Fibroblast of upper back skin (primary cell): Measurements from ENCODE around the gene MLLT6.
"Not testable (repeated sequence)": the region's sequence is repeated elsewhere in the genome, so short reads cannot be mapped to it uniquely, and the experiment has no call there.

Experiments
- DNase-seq: peaks from one replicate; pipeline ENCODE4 v3.0.0-alpha.2; 2013

The MLLT6 gene

GRCh38 chr17:38709104-38709820 lies 4.2 kb downstream of the MLLT6 start:
- no peak for DNase-seq

- DNase-seq = no peak
These were observed 5.0 kb downstream of the MLLT6 start for GRCh38 chr17:38709864-38710603.

GRCh38 chr17:38710604-38710962 lies 5.5 kb downstream of the MLLT6 start:
- DNase-seq = no peak

- DNase-seq = no peak
These were observed 5.9 kb downstream of the MLLT6 start for GRCh38 chr17:38710985-38711384.

- DNase-seq = no peak
These were observed 6.9 kb downstream of the MLLT6 start for GRCh38 chr17:38711792-38712571.

- no peak for DNase-seq
These were observed 7.5 kb downstream of the MLLT6 start for GRCh38 chr17:38712593-38712992.

- DNase-seq = no peak
These were observed 8.5 kb downstream of the MLLT6 start for GRCh38 chr17:38713456-38714075.

GRCh38 chr17:38715216-38715943 lies 10.3 kb downstream of the MLLT6 start:
- no peak for DNase-seq

GRCh38 chr17:38716368-38717005 lies 11.4 kb downstream of the MLLT6 start:
- no peak for DNase-seq

GRCh38 chr17:38717139-38717745 lies 12.2 kb downstream of the MLLT6 start:
- no peak for DNase-seq

GRCh38 chr17:38719289-38719942 lies 14.3 kb downstream of the MLLT6 start:
- DNase-seq = no peak

GRCh38 chr17:38719943-38720641 lies 15.0 kb downstream of the MLLT6 start:
- DNase-seq = no peak

GRCh38 chr17:38720941-38721340 lies 15.9 kb downstream of the MLLT6 start:
- DNase-seq = no peak

- DNase-seq = no peak
These were observed 16.7 kb downstream of the MLLT6 start for GRCh38 chr17:38721802-38722201.

GRCh38 chr17:38724337-38724988 lies 19.4 kb downstream of the MLLT6 start:
- DNase-seq = no peak

GRCh38 chr17:38725066-38725465 lies 20.0 kb downstream of the MLLT6 start:
- no peak for DNase-seq

- DNase-seq = not testable (repeated sequence)
These were observed 21.1 kb downstream of the MLLT6 start for GRCh38 chr17:38726145-38726544.

- DNase-seq = no peak
These were observed 22.7 kb downstream of the MLLT6 start for GRCh38 chr17:38727736-38728135.

- DNase-seq = no peak
These were observed 23.3 kb downstream of the MLLT6 start for GRCh38 chr17:38728290-38728831.
